GM10266 (cell line): ENCODE results near the gene TACC3.

Experiments used
- DNase-seq: peaks from one replicate; pipeline ENCODE4 v3.0.0; 2012; ENCODE audit errors: extremely low spot score
- CTCF ChIP-seq: IDR thresholded peaks from 2 replicates; pipeline ENCODE4 v1.5.1; 2012; ENCODE audit warnings: mild to moderate bottlenecking, low read depth; ENCODE audit not compliant: control insufficient read depth, insufficient read depth; ENCODE audit errors: missing control alignments

The TACC3 gene

GRCh38 chr4:1756893-1757779, 35.8 kb downstream of the TACC3 start:
- TF ChIP-seq CTCF, result no peak
- DNase-seq, result no peak

GRCh38 chr4:1757836-1758235, 36.5 kb downstream of the TACC3 start:
- TF ChIP-seq CTCF, result no peak
- DNase-seq, result no peak

- DNase-seq, result no peak
- TF ChIP-seq CTCF, result no peak
Observed at GRCh38 chr4:1758306-1759121, 37.2 kb downstream of the TACC3 start.

GRCh38 chr4:1759170-1759817, 38.0 kb downstream of the TACC3 start:
- TF ChIP-seq CTCF, result no peak
- DNase-seq, result no peak

GRCh38 chr4:1759818-1760223, 38.5 kb downstream of the TACC3 start:
- DNase-seq, result no peak
- no peak for TF ChIP-seq CTCF

GRCh38 chr4:1760521-1761071, 39.3 kb downstream of the TACC3 start:
- TF ChIP-seq CTCF, result no peak
- DNase-seq, result no peak
